ENCODE measurements around the gene MEIOC.

MEIOC gene

GRCh38 chr17:44648963-44649362 lies 7.3 kb upstream of the MEIOC start:
- H3K36me3 ChIP-seq (ENCODE audit: control insufficient read depth, insufficient read depth, low read length) = no peaks in the 10 kb centered on the region
- 80% methylated on average over 1 of the region's 2 CpGs; no CpG with 5 or more reads in 1 of the 2 experiments for WGBS, 2 experiments (ENCODE audit: insufficient coverage in 2 of 2)

GRCh38 chr17:44651228-44651627 lies 5.0 kb upstream of the MEIOC start:
- H3K9me3 ChIP-seq (ENCODE audit: control insufficient read depth, low read length) = no peaks in the 10 kb centered on the region
- H3K27ac ChIP-seq (ENCODE audit: low read depth, low read length, severe bottlenecking) = no peak overlapping the region
- no peaks in the 10 kb centered on the region for H3K4me1 ChIP-seq (ENCODE audit: control insufficient read depth, insufficient read depth, low read length, poor library complexity, severe bottlenecking)
- WGBS, 2 experiments (ENCODE audit: insufficient coverage in 2 of 2) = 100% methylated on average over 2 of the region's 5 CpGs; no CpG with 5 or more reads in 1 of the 2 experiments
- no peaks in the 10 kb centered on the region for H3K36me3 ChIP-seq (ENCODE audit: control insufficient read depth, insufficient read depth, low read length)
- H3K4me3 ChIP-seq (ENCODE audit: extremely low read depth, insufficient read depth, low read length, poor library complexity, severe bottlenecking) = no peak overlapping the region

More at GRCh38 chr17:44648963-44649362, 7.3 kb upstream of the MEIOC start:
- H3K9me3 ChIP-seq (ENCODE audit: control insufficient read depth, low read length) = no peaks in the 10 kb centered on the region
- no peak overlapping the region for H3K4me3 ChIP-seq (ENCODE audit: extremely low read depth, insufficient read depth, low read length, poor library complexity, severe bottlenecking)
- H3K4me1 ChIP-seq (ENCODE audit: control insufficient read depth, insufficient read depth, low read length, poor library complexity, severe bottlenecking) = no peaks in the 10 kb centered on the region
- no peak overlapping the region for H3K27ac ChIP-seq (ENCODE audit: low read depth, low read length, severe bottlenecking)

GRCh38 chr17:44652727-44653126 lies 3.5 kb upstream of the MEIOC start:
- Histone ChIP-seq H3K36me3 (ENCODE audit: control insufficient read depth, insufficient read depth, low read length) (no peaks in the 10 kb centered on the region), H3K4me1 (ENCODE audit: control insufficient read depth, insufficient read depth, low read length, poor library complexity, severe bottlenecking) (no peaks in the 10 kb centered on the region), H3K4me3 (ENCODE audit: extremely low read depth, insufficient read depth, low read length, poor library complexity, severe bottlenecking) (no peak overlapping the region), H3K27ac (ENCODE audit: low read depth, low read length, severe bottlenecking) (no peak overlapping the region), H3K9me3 (ENCODE audit: control insufficient read depth, low read length) (no peaks in the 10 kb centered on the region)
- WGBS, 2 experiments (ENCODE audit: insufficient coverage in 2 of 2) = 81 to 84% methylated on average over 6 to 7 of the region's 8 CpGs

- H3K4me3 ChIP-seq (ENCODE audit: extremely low read depth, insufficient read depth, low read length, poor library complexity, severe bottlenecking) = no peak overlapping the region
- no peaks in the 10 kb centered on the region for H3K9me3 ChIP-seq (ENCODE audit: control insufficient read depth, low read length)
- H3K36me3 ChIP-seq (ENCODE audit: control insufficient read depth, insufficient read depth, low read length) = no peaks in the 10 kb centered on the region
- H3K4me1 ChIP-seq (ENCODE audit: control insufficient read depth, insufficient read depth, low read length, poor library complexity, severe bottlenecking) = no peaks in the 10 kb centered on the region
- 100% methylated on average over 2 of the region's 3 CpGs; no CpG with 5 or more reads in 1 of the 2 experiments for WGBS, 2 experiments (ENCODE audit: insufficient coverage in 2 of 2)
- H3K27ac ChIP-seq (ENCODE audit: low read depth, low read length, severe bottlenecking) = no peak overlapping the region
Observed at GRCh38 chr17:44653384-44653783, 2.9 kb upstream of the MEIOC start.

DNA sequence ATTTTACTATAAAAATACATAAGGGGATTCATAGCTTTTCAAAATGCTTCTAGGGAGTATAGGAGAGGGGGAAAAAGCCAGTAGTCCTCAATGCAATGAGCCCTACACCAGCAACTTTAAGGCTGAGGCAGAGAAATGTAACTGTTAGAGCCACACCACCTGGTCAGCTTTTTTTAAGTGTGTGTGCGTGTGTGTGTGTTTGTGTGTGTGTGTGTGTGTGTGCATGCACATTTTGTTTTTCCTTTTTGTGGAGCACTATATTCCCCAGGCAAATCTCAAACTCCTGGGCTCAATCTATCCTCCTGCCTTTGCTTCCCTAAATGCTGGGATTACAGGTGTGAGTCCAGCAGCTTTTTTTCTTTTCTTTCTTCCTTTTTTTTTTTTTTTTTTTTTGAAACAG lies 2.3 kb upstream of the MEIOC start:
- H3K36me3 ChIP-seq (ENCODE audit: control insufficient read depth, insufficient read depth, low read length) = no peaks in the 10 kb centered on the region
- H3K9me3 ChIP-seq (ENCODE audit: control insufficient read depth, low read length) = no peaks in the 10 kb centered on the region
- H3K27ac ChIP-seq (ENCODE audit: low read depth, low read length, severe bottlenecking) = no peak overlapping the region
- no CpG with 5 or more reads among the region's 1 CpG for WGBS, 2 experiments (ENCODE audit: insufficient coverage in 2 of 2)
- H3K4me1 ChIP-seq (ENCODE audit: control insufficient read depth, insufficient read depth, low read length, poor library complexity, severe bottlenecking) = no peaks in the 10 kb centered on the region
- no peak overlapping the region for H3K4me3 ChIP-seq (ENCODE audit: extremely low read depth, insufficient read depth, low read length, poor library complexity, severe bottlenecking)

DNA sequence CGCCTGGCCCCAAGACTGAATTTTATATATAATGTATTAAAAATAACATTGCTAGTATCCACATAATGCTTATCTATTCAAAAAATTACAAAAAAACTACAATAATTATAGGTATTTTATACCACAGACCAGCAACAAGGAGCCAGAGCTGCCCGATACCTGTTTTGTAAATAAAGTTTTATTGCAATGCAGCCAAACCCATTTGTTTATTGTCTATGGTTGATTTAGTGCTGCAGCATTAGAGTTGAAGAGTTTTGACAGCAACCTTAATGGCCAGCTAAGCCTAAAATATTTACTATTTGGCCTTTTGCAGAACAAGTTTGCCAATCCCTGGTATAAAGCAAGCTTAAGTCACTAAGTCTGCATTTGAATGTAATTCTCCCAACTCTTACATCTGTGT lies 5.6 kb downstream of the MEIOC start:
- Histone ChIP-seq H3K36me3 (ENCODE audit: control insufficient read depth, insufficient read depth, low read length) (no peaks in the 10 kb centered on the region), H3K4me1 (ENCODE audit: control insufficient read depth, insufficient read depth, low read length, poor library complexity, severe bottlenecking) (no peaks in the 10 kb centered on the region), H3K9me3 (ENCODE audit: control insufficient read depth, low read length) (no peaks in the 10 kb centered on the region), H3K27ac (ENCODE audit: low read depth, low read length, severe bottlenecking) (no peak overlapping the region), H3K4me3 (ENCODE audit: extremely low read depth, insufficient read depth, low read length, poor library complexity, severe bottlenecking) (no peak overlapping the region)
- 100% methylated on average over 1 of the region's 2 CpGs; no CpG with 5 or more reads in 1 of the 2 experiments for WGBS, 2 experiments (ENCODE audit: insufficient coverage in 2 of 2)

DNA sequence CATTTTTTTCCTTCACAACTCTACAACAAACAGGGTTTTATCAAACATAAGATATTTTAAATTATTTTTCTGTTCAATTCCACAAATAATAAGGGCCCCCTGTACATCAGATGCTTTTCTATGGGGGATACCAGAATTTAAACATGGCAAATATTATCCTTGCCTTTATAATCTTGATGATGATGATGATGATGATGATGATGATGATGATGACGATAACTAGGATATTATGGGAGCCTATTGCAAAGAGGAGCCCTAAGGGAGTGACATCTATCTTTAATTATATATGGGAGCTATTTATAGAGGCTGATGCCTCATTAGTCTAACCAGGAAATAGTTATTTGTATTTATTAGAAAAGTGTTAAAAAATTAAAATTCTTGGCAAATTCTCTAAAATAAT lies 6.8 kb downstream of the MEIOC start:
- no peak overlapping the region for H3K27ac ChIP-seq (ENCODE audit: low read depth, low read length, severe bottlenecking)
- H3K9me3 ChIP-seq (ENCODE audit: control insufficient read depth, low read length) = no peaks in the 10 kb centered on the region
- H3K4me3 ChIP-seq (ENCODE audit: extremely low read depth, insufficient read depth, low read length, poor library complexity, severe bottlenecking) = no peak overlapping the region
- no peaks in the 10 kb centered on the region for H3K4me1 ChIP-seq (ENCODE audit: control insufficient read depth, insufficient read depth, low read length, poor library complexity, severe bottlenecking)
- no peaks in the 10 kb centered on the region for H3K36me3 ChIP-seq (ENCODE audit: control insufficient read depth, insufficient read depth, low read length)
- WGBS, 2 experiments (ENCODE audit: insufficient coverage in 2 of 2) = no CpG with 5 or more reads among the region's 1 CpG

DNA sequence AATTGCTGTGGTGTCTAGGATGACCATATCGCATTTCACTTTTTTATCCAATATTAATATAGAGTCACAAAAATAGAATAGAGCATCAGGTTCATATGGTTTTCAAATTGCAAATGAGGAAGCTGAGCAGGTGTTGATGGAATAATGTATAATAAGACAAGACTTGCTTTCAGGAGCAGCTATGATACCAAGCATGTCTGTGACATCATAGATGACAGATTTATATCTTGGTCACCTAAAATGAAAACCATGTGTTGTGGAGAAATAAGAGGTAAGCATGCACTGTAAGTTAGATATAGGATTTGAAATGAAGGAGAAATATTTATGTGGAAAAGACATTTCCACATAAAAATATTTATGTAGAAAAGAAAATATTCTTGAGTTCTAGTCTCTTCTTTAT lies 8.6 kb downstream of the MEIOC start:
- Histone ChIP-seq H3K4me1 (ENCODE audit: control insufficient read depth, insufficient read depth, low read length, poor library complexity, severe bottlenecking) (no peaks in the 10 kb centered on the region), H3K27ac (ENCODE audit: low read depth, low read length, severe bottlenecking) (no peak overlapping the region), H3K4me3 (ENCODE audit: extremely low read depth, insufficient read depth, low read length, poor library complexity, severe bottlenecking) (no peak overlapping the region), H3K36me3 (ENCODE audit: control insufficient read depth, insufficient read depth, low read length) (no peaks in the 10 kb centered on the region), H3K9me3 (ENCODE audit: control insufficient read depth, low read length) (no peaks in the 10 kb centered on the region)
- WGBS, 2 experiments (ENCODE audit: insufficient coverage in 2 of 2) = no CpG with 5 or more reads among the region's 1 CpG

GRCh38 chr17:44666006-44666405 lies 9.7 kb downstream of the MEIOC start:
- Histone ChIP-seq H3K9me3 (ENCODE audit: control insufficient read depth, low read length) (no peaks in the 10 kb centered on the region), H3K36me3 (ENCODE audit: control insufficient read depth, insufficient read depth, low read length) (no peaks in the 10 kb centered on the region), H3K4me1 (ENCODE audit: control insufficient read depth, insufficient read depth, low read length, poor library complexity, severe bottlenecking) (no peaks in the 10 kb centered on the region), H3K4me3 (ENCODE audit: extremely low read depth, insufficient read depth, low read length, poor library complexity, severe bottlenecking) (no peak overlapping the region), H3K27ac (ENCODE audit: low read depth, low read length, severe bottlenecking) (no peak overlapping the region)
- 100% methylated on average over 1 of the region's 1 CpG; no CpG with 5 or more reads in 1 of the 2 experiments for WGBS, 2 experiments (ENCODE audit: insufficient coverage in 2 of 2)

GRCh38 chr17:44672479-44673093 lies 16.3 kb downstream of the MEIOC start:
- H3K36me3 ChIP-seq (ENCODE audit: control insufficient read depth, insufficient read depth, low read length) = peaks cover 2% of the 10 kb centered on the region
- H3K27ac ChIP-seq (ENCODE audit: low read depth, low read length, severe bottlenecking) = no peak overlapping the region
- no peaks in the 10 kb centered on the region for H3K4me1 ChIP-seq (ENCODE audit: control insufficient read depth, insufficient read depth, low read length, poor library complexity, severe bottlenecking)
- H3K4me3 ChIP-seq (ENCODE audit: extremely low read depth, insufficient read depth, low read length, poor library complexity, severe bottlenecking) = no peak overlapping the region
- no peaks in the 10 kb centered on the region for H3K9me3 ChIP-seq (ENCODE audit: control insufficient read depth, low read length)

DNA sequence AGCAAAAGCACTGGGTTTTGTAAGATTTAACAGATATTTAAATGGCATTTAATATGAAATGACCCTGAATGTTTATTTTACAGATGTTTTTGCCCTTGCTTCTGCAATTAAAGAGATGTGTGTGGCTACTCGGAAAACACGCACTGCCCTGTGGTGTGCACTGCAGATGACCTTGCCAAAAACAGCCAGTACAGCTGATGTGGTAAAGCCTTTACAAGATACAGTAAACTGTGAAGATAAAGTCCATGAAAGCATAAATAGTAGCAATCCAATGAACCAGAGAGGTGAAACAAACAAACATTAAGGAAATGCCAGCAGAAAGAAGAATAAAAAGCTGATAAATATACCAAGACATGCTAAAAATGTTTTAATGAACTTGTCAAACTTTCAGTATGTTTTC lies 17.6 kb downstream of the MEIOC start:
- WGBS, 2 experiments (ENCODE audit: insufficient coverage in 2 of 2) = 85 to 96% methylated on average over 2 of the region's 2 CpGs
- no peaks in the 10 kb centered on the region for H3K4me1 ChIP-seq (ENCODE audit: control insufficient read depth, insufficient read depth, low read length, poor library complexity, severe bottlenecking)
- H3K9me3 ChIP-seq (ENCODE audit: control insufficient read depth, low read length) = no peaks in the 10 kb centered on the region
- no peak overlapping the region for H3K27ac ChIP-seq (ENCODE audit: low read depth, low read length, severe bottlenecking)
- H3K4me3 ChIP-seq (ENCODE audit: extremely low read depth, insufficient read depth, low read length, poor library complexity, severe bottlenecking) = no peak overlapping the region
- H3K36me3 ChIP-seq (ENCODE audit: control insufficient read depth, insufficient read depth, low read length) = peaks cover 12% of the 10 kb centered on the region
